CD4-positive, CD25-positive, alpha-beta regulatory T cell (primary cell): Measurements from ENCODE around the gene UPF1. TPM values are rescaled to one million over a fixed set of nuclear protein-coding genes. Genes with fewer than 3 reads are reported as not detected.
A peak's percentile ranks its signal among the peaks of the same experiment; 100 is the strongest.
"Not testable (repeated sequence)": the region's sequence is repeated elsewhere in the genome, so short reads cannot be mapped to it uniquely, and the experiment has no call there.

Experiments
- ATAC-seq, 2 donors: fragments of 150-1000 bp; cut with Tn5 transposase; one replicate each; pipeline ENCODE4 v1.10.0; 2021; ENCODE audit warnings: low read depth in 2 of 2, moderate number of reproducible peaks in 2 of 2, moderate library complexity in 1 of 2
- DNase-seq, 3 donors: peaks; one replicate each; pipeline versions ENCODE4 v3.0.0 to v3.0.0-alpha.2; 2012 to 2022; ENCODE audit warnings: mixed read lengths in 1 of 3
- H3K27ac ChIP-seq: one replicate; pipeline ENCODE4 v1.7.0; 2013; ENCODE audit warnings: mild to moderate bottlenecking, low read length; ENCODE audit not compliant: insufficient read depth, poor library complexity, severe bottlenecking
- H3K27me3 ChIP-seq: one replicate; pipeline ENCODE4 v1.7.0; 2013; ENCODE audit warnings: low read length; ENCODE audit not compliant: control insufficient read depth, insufficient read depth
- H3K36me3 ChIP-seq: one replicate; pipeline ENCODE4 v1.7.0; 2013; ENCODE audit warnings: mild to moderate bottlenecking, low read length, moderate library complexity; ENCODE audit not compliant: control insufficient read depth, insufficient read depth
- H3K4me1 ChIP-seq: 2 replicates; pipeline ENCODE4 v1.7.0; 2013; ENCODE audit warnings: mild to moderate bottlenecking, low read length; ENCODE audit not compliant: insufficient read depth, control insufficient read depth, poor library complexity, severe bottlenecking
- H3K4me3 ChIP-seq: one replicate; pipeline ENCODE4 v1.7.0; 2013; ENCODE audit warnings: low read depth, mild to moderate bottlenecking, low read length, moderate library complexity
- H3K9me3 ChIP-seq, 2 experiments: 1 replicate in 1 of 2; 2 replicates in 1 of 2; pipeline ENCODE4 v1.7.0; 2013; ENCODE audit warnings: low read length in 2 of 2, mild to moderate bottlenecking in 1 of 2, moderate library complexity in 1 of 2; ENCODE audit not compliant: control insufficient read depth in 2 of 2
- H3K27ac Mint-ChIP-seq, 3 donors: one replicate each; pipeline ENCODE4 v1.8.0; 2020 to 2022; ENCODE audit warnings: mild to moderate bottlenecking in 3 of 3, mixed read lengths in 3 of 3, moderate library complexity in 2 of 3
- H3K27me3 Mint-ChIP-seq: one replicate; pipeline ENCODE4 v1.8.0; 2022; ENCODE audit warnings: mild to moderate bottlenecking, mixed read lengths
- H3K36me3 Mint-ChIP-seq: one replicate; pipeline ENCODE4 v1.8.0; 2020; ENCODE audit warnings: mixed read lengths
- H3K4me1 Mint-ChIP-seq, 4 donors: one replicate each; pipeline ENCODE4 v1.8.0; 2020 to 2022; ENCODE audit warnings: mixed read lengths in 4 of 4, mild to moderate bottlenecking in 1 of 4
- H3K4me3 Mint-ChIP-seq, 4 donors: one replicate each; pipeline ENCODE4 v1.8.0; 2020 to 2022; ENCODE audit warnings: mild to moderate bottlenecking in 4 of 4, mixed read lengths in 4 of 4, moderate library complexity in 3 of 4
- H3K9me3 Mint-ChIP-seq, 7 donors: one replicate each; pipeline ENCODE4 v1.8.0; 2020 to 2022; ENCODE audit warnings: mixed read lengths in 7 of 7, mild to moderate bottlenecking in 3 of 7, moderate library complexity in 2 of 7
- polyA plus RNA-seq, 4 donors: library from polyadenylated mRNA; unstranded; fragments of 300-500 nt; fragmentation: Illumina TruSeq; gene quantifications; one replicate each; pipeline ENCODE4 v1.2.3, GENCODE V29; 2021
- total RNA-seq: library from RNA; stranded (reverse); gene quantifications from one replicate; pipeline ENCODE4 v1.2.3, GENCODE V29; 2022

The UPF1 gene
- total and polyA plus RNA-seq, 5 donors from 2014 or later = 8.6 to 140 (median 10.6) TPM

DNA sequence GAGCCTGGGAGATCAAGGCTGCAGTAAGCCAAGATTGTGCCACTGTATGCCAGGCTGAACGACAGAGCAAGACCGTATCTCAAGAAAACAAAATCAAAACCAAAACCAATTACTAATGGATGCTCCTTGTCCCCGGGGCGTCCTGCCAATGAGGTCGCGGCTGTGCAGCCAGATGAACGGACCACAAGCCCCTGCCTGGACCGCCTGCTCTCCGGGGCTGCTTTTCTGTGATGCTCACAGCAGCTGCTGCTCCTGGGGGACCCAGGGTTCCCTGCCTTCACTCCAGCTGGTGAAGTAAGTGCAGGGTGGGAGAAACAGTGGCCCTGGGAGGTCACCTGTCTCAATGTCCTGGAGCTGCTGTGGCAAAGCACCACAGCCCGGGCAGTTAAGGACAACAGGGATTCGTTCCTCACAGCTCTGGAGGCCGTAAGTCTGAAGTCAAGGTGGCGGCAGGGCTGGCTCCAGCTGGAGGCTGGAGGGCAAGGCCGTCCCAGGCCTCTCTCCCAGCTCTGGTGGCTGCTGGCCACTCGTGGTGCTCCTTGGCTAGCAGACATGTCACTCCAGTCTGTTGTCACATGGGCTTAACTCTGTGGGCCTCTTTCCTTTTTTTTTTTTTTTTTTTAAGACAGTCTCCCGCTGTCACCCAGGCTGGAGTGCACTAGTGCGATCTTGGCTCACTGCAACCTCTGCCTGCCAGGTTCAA lies 77.3 kb downstream of the UPF1 start:
- no peaks in the 10 kb centered on the region for H3K9me3 Mint-ChIP-seq
- H3K4me1 Mint-ChIP-seq = peaks cover 0 to 10% (median 3%) of the 10 kb centered on the region in 4 donors
- no peak overlapping the region for H3K27ac ChIP-seq
- no peaks in the 10 kb centered on the region for H3K27me3 ChIP-seq
- no peak overlapping the region for H3K27ac Mint-ChIP-seq
- no peaks in the 10 kb centered on the region for H3K9me3 ChIP-seq
- ATAC-seq (no peak), DNase-seq (no peak)
- peaks cover 41% of the 10 kb centered on the region for H3K36me3 ChIP-seq
- no peak overlapping the region for H3K4me3 ChIP-seq
- H3K27me3 Mint-ChIP-seq = no peaks in the 10 kb centered on the region
- peaks cover 3% of the 10 kb centered on the region for H3K4me1 ChIP-seq
- no peak overlapping the region for H3K4me3 Mint-ChIP-seq
- peaks cover 8% of the 10 kb centered on the region for H3K36me3 Mint-ChIP-seq

DNA sequence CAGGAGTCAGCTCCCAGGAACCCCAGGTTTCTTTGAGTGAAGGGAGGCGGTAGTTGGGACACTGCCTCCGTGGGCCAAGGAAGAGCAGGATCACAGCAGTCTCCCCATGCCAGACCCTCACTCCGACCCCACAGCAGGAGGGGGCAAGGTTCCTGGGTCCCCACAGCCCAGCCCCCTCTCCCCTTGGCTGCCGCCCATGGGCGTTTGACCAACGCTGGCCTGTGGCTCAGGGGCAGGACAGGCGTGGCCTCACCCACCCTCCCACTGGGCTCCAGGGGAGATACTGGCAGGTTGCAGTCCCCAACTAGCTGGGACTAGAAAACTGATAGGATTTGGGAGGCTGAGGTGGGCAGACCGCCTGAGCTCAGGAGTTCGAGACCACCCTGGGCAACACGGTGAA lies 78.3 kb downstream of the UPF1 start:
- Mint-ChIP-seq H3K27ac (no peak overlapping the region), H3K27me3 (no peaks in the 10 kb centered on the region), H3K9me3 (no peaks in the 10 kb centered on the region), H3K4me1 (peaks cover 0 to 18% (median 3%) of the 10 kb centered on the region in 4 donors), H3K36me3 (peaks cover 8% of the 10 kb centered on the region), H3K4me3 (no peak overlapping the region)
- Histone ChIP-seq H3K36me3 (peaks cover 44% of the 10 kb centered on the region), H3K4me3 (no peak overlapping the region), H3K9me3 (no peaks in the 10 kb centered on the region), H3K27me3 (no peaks in the 10 kb centered on the region), H3K4me1 (peaks cover 3% of the 10 kb centered on the region), H3K27ac (no peak overlapping the region)
- DNase-seq = no peak
- ATAC-seq = no peak

DNA sequence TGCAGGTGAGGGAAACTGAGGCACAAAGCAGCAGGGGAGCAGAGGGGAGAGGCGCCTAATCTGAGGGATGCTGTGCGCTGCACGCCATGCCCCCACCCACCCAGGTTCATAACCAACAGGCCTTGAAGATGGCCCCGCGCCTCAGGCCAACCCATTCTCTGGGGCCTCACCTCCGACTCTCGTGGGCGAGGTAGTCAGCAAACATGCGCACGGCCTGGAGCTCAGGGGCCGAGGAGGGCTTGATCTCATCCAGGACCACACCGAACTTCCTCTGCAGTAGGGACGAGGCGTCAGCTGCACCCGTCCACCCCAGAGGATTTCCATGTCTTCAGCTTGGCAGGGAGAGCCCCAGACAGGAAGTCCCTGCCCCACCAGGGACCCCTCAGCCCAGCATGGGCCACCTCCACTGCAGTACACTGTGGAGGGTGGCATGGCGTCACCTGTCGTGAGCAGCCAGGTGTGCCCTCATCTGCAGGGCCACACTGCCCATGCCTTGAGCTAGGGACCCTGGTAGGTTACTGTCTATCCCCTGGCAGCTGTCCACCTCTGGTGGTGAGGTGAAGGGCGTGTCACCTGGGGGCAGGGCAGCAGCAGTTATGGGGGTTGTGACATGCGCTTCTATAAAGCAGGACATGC lies 79.2 kb downstream of the UPF1 start:
- Mint-ChIP-seq H3K27ac (peak overlapping the region in 1 of 3 donors; percentile 67), H3K36me3 (peaks cover 11% of the 10 kb centered on the region), H3K4me3 (no peak overlapping the region), H3K9me3 (no peaks in the 10 kb centered on the region), H3K27me3 (no peaks in the 10 kb centered on the region), H3K4me1 (peaks cover 0 to 23% (median 6%) of the 10 kb centered on the region in 4 donors)
- Histone ChIP-seq H3K27ac (no peak overlapping the region), H3K27me3 (no peaks in the 10 kb centered on the region), H3K4me3 (no peak overlapping the region), H3K36me3 (peaks cover 44% of the 10 kb centered on the region), H3K9me3 (no peaks in the 10 kb centered on the region), H3K4me1 (peaks cover 7% of the 10 kb centered on the region)
- no peak for DNase-seq
- no peak for ATAC-seq

DNA sequence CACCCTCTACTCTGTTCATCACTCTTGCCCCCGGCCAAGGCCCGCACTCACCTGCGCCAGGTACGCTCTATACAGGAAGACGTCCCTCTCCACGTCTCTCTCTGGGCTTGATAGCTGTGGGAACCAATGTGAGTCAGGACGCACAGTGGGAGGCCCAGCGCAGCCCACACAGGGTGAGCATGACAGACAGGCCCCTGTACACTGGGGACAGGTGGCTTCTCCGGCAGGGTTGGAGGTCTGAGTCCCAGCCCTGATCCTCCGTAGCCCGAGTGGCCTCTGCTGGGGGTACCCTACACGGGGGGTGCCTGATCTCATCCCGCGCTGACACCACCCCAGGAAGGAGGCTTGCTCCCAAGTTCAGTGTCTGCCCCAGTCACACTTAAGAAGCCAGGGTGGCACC lies 81.2 kb downstream of the UPF1 start:
- Histone ChIP-seq H3K27me3 (no peaks in the 10 kb centered on the region), H3K9me3 (no peaks in the 10 kb centered on the region), H3K4me1 (peaks cover 14% of the 10 kb centered on the region), H3K4me3 (no peak overlapping the region), H3K27ac (no peak overlapping the region), H3K36me3 (peaks cover 29% of the 10 kb centered on the region)
- Mint-ChIP-seq H3K4me1 (peaks cover 0 to 38% (median 14%) of the 10 kb centered on the region in 4 donors), H3K4me3 (no peak overlapping the region), H3K27ac (no peak overlapping the region), H3K27me3 (no peaks in the 10 kb centered on the region), H3K36me3 (peaks cover 14% of the 10 kb centered on the region), H3K9me3 (no peaks in the 10 kb centered on the region)
- DNase-seq (no peak), ATAC-seq (peak in 1 of 2 donors; percentile 21)

DNA sequence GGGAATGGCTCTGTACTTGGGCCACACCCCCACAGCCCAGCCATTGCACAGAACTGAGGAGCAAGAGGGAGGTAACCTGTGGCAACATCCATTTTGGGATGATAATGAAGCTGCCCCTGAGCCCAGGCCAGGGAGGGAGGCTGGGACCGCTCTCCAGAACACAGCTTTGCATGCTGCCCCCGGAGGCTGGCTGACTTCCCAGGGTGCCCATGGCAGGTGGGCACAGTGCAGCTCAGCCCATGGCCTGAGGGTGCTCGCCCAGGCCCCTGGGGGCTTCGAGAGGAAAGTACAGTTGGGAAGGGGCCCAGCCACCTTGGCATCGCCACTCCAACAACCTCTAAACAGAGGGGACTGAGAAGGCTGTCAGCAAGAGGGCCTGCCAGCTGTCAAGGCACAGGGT lies 81.7 kb downstream of the UPF1 start:
- H3K27me3 ChIP-seq = no peaks in the 10 kb centered on the region
- no peak for ATAC-seq
- H3K36me3 Mint-ChIP-seq = peaks cover 14% of the 10 kb centered on the region
- no peaks in the 10 kb centered on the region for H3K9me3 ChIP-seq
- no peak overlapping the region for H3K4me3 ChIP-seq
- no peak overlapping the region for H3K27ac Mint-ChIP-seq
- no peaks in the 10 kb centered on the region for H3K9me3 Mint-ChIP-seq
- H3K36me3 ChIP-seq = peaks cover 29% of the 10 kb centered on the region
- H3K4me1 ChIP-seq = peaks cover 19% of the 10 kb centered on the region
- H3K27ac ChIP-seq = no peak overlapping the region
- no peak for DNase-seq
- H3K4me1 Mint-ChIP-seq = peaks cover 0 to 43% (median 14%) of the 10 kb centered on the region in 4 donors
- no peaks in the 10 kb centered on the region for H3K27me3 Mint-ChIP-seq
- H3K4me3 Mint-ChIP-seq = no peak overlapping the region

DNA sequence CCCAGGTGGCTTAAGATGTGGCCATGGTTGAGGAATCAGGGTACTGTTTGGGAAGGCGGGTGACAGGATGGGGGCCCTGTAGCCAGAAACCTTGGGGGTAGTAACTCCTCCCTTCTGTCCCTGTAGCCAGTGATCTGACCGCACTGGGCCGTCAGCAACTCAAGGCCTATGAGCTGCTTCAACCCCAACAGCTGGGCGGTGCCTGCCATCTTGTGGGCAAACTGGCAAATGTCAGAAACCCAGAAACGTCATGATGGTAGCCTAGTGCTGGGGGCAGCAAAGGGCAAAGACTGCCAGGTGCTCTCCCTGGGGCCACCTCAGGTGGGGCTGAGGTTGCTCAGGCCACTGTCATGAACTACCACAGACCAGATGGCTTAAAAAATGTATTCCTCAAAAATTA lies 83.9 kb downstream of the UPF1 start:
- peak overlapping the region in 1 of 3 donors; percentile 20 for H3K27ac Mint-ChIP-seq
- DNase-seq (peak in 2 of 3 donors; percentile 41 to 53), ATAC-seq (no peak)
- Histone ChIP-seq H3K4me1 (peaks cover 34% of the 10 kb centered on the region), H3K36me3 (peaks cover 16% of the 10 kb centered on the region), H3K4me3 (no peak overlapping the region), H3K9me3 (no peaks in the 10 kb centered on the region), H3K27me3 (no peaks in the 10 kb centered on the region), H3K27ac (no peak overlapping the region)
- peak overlapping the region in 3 of 4 donors; percentile 41 to 80 (median 69) for H3K4me3 Mint-ChIP-seq
- peaks cover 0 to 60% (median 14%) of the 10 kb centered on the region in 4 donors for H3K4me1 Mint-ChIP-seq
- H3K36me3 Mint-ChIP-seq = peaks cover 17% of the 10 kb centered on the region
- no peaks in the 10 kb centered on the region for H3K27me3 Mint-ChIP-seq
- H3K9me3 Mint-ChIP-seq = no peaks in the 10 kb centered on the region

DNA sequence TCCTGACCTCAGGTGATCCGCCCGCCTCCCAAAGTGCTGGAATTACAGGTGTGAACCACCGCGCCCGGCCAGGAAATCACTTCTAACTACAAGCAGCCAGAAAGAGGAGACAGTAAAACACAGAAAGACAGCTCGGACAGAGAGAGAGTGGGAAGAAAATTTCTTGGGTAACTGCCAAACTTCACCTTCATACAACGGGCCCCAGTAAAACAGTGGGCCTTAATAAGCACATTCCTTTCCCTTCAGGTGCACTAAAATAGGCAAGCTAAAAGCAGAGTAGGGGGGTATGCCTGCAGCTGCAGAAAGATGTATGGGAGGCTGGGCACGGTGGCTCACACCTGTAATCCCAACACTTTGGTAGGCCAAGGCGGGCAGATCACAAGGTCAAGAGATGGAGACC lies 85.8 kb downstream of the UPF1 start:
- H3K27me3 ChIP-seq, ATAC-seq: not testable (repeated sequence)

More for the DNA sequence above, 85.8 kb downstream of the UPF1 start:
- H3K27ac ChIP-seq, DNase-seq, H3K9me3 ChIP-seq, H3K27me3 Mint-ChIP-seq, H3K9me3 Mint-ChIP-seq, H3K4me3 ChIP-seq: not testable (repeated sequence)
- peaks cover 34% of the 10 kb centered on the region for H3K4me1 ChIP-seq
- Mint-ChIP-seq H3K27ac (peak overlapping the region in 2 of 3 donors; percentile 49 to 65), H3K4me3 (peak overlapping the region; percentile 51 to 90 (median 76)), H3K4me1 (peaks cover 0 to 66% (median 16%) of the 10 kb centered on the region in 4 donors), H3K36me3 (peaks cover 17% of the 10 kb centered on the region)
- peaks cover 17% of the 10 kb centered on the region for H3K36me3 ChIP-seq
